HepG2 (cell line): ENCODE data around the gene LARP1. TPM values are rescaled to one million over a fixed set of nuclear protein-coding genes. Genes with fewer than 3 reads are reported as not detected.

Source experiments
- CBX2 ChIP-seq, 2 experiments: fragments of 200-600 bp in 1 of 2; sonication (generic); formaldehyde crosslinking in 1 of 2; IDR thresholded peaks; 2 replicates each; pipeline versions ENCODE4 v1.7.0 to v1.8.1; 2018 to 2022; ENCODE audit warnings: low read depth in 2 of 2, low read length in 1 of 2, mild to moderate bottlenecking in 1 of 2, missing genetic modification reagents in 1 of 2
- CREBL2 ChIP-seq: sonication (generic); formaldehyde crosslinking; IDR thresholded peaks from 2 replicates; pipeline ENCODE4 v1.8.1; 2023; ENCODE audit warnings: missing genetic modification reagents, mild to moderate bottlenecking, borderline replicate concordance
- DNMT1 ChIP-seq: sonication (generic); formaldehyde crosslinking; IDR thresholded peaks from 2 replicates; pipeline ENCODE4 v1.5.1; 2020; ENCODE audit warnings: mild to moderate bottlenecking, missing genetic modification reagents
- HHEX ChIP-seq: IDR thresholded peaks from 2 replicates; pipeline ENCODE4 v1.6.1; 2016; ENCODE audit warnings: control low read depth
- HOXA9 ChIP-seq: sonication (generic); formaldehyde crosslinking; IDR thresholded peaks from 2 replicates; pipeline ENCODE4 v1.8.1; 2022; ENCODE audit warnings: missing genetic modification reagents, mild to moderate bottlenecking, moderate library complexity, borderline replicate concordance
- IRX3 ChIP-seq: sonication (generic); formaldehyde crosslinking; IDR thresholded peaks from 2 replicates; pipeline ENCODE4 v1.8.1; 2023; ENCODE audit warnings: mild to moderate bottlenecking, low read depth, missing genetic modification reagents, borderline replicate concordance
- KAT7 ChIP-seq: IDR thresholded peaks from 2 replicates; pipeline ENCODE4 v1.6.1; 2018; ENCODE audit warnings: borderline replicate concordance, missing compliant biosample characterization
- KDM2A ChIP-seq: sonication (generic); formaldehyde crosslinking; IDR thresholded peaks from 2 replicates; pipeline ENCODE4 v1.4.0; 2020; ENCODE audit warnings: low read depth, missing genetic modification reagents, borderline replicate concordance
- MIXL1 ChIP-seq: IDR thresholded peaks from 2 replicates; pipeline ENCODE4 v1.6.1; 2016
- NAIF1 ChIP-seq: sonication (generic); formaldehyde crosslinking; IDR thresholded peaks from 2 replicates; pipeline ENCODE4 v1.5.0; 2020; ENCODE audit warnings: mild to moderate bottlenecking, missing genetic modification reagents, borderline replicate concordance
- NCOA2 ChIP-seq: sonication (generic); formaldehyde crosslinking; IDR thresholded peaks from 2 replicates; pipeline ENCODE4 v1.8.0; 2022; ENCODE audit warnings: inconsistent platforms
- RFX5 ChIP-seq: IDR thresholded peaks from 2 replicates; pipeline ENCODE4 v1.6.1; 2011; ENCODE audit warnings: low read depth, low read length, improper control_type of control experiment
- THAP8 ChIP-seq: sonication (generic); formaldehyde crosslinking; IDR thresholded peaks from 2 replicates; pipeline ENCODE4 v1.5.1; 2020; ENCODE audit warnings: missing genetic modification reagents, mild to moderate bottlenecking, borderline replicate concordance
- ZFP82 ChIP-seq: sonication (generic); formaldehyde crosslinking; IDR thresholded peaks from 2 replicates; pipeline ENCODE4 v1.5.1; 2020; ENCODE audit warnings: mild to moderate bottlenecking, missing genetic modification reagents, borderline replicate concordance
- ZNF280D ChIP-seq: sonication (generic); formaldehyde crosslinking; IDR thresholded peaks from 2 replicates; pipeline ENCODE4 v1.5.1; 2020; ENCODE audit warnings: mild to moderate bottlenecking, missing genetic modification reagents
- ZNF331 ChIP-seq: sonication (generic); formaldehyde crosslinking; IDR thresholded peaks from 2 replicates; pipeline ENCODE4 v1.4.0; 2020; ENCODE audit warnings: missing genetic modification reagents
- ZNF431 ChIP-seq: sonication (generic); formaldehyde crosslinking; IDR thresholded peaks from 2 replicates; pipeline ENCODE4 v1.9.0; 2022; ENCODE audit warnings: missing genetic modification reagents, low read depth, mild to moderate bottlenecking, borderline replicate concordance
- ZNF512B ChIP-seq: sonication (generic); formaldehyde crosslinking; IDR thresholded peaks from 2 replicates; pipeline ENCODE4 v1.5.1; 2020; ENCODE audit warnings: missing genetic modification reagents, mild to moderate bottlenecking, borderline replicate concordance
- ZNF563 ChIP-seq: sonication (generic); formaldehyde crosslinking; IDR thresholded peaks from 2 replicates; pipeline ENCODE4 v1.8.0; 2022; ENCODE audit warnings: mild to moderate bottlenecking, moderate library complexity, missing genetic modification reagents
- ZNF567 ChIP-seq: sonication (generic); formaldehyde crosslinking; IDR thresholded peaks from 2 replicates; pipeline ENCODE4 v1.8.1; 2023; ENCODE audit warnings: mild to moderate bottlenecking, missing genetic modification reagents, borderline replicate concordance
- ZSCAN30 ChIP-seq: sonication (generic); formaldehyde crosslinking; IDR thresholded peaks from 2 replicates; pipeline ENCODE4 v1.5.0; 2020; ENCODE audit warnings: mild to moderate bottlenecking, missing genetic modification reagents
- polyA plus RNA-seq, 8 experiments: library from polyadenylated mRNA; depleted of rRNA in 3 of 8; stranded (reverse) in 7 of 8; unstranded in 1 of 8; fragments of >200 nt; fragmentation: Illumina TruSeq in 4 of 8; extraction: Trizol in 4 of 8; gene quantifications; 2 replicates each; pipeline versions ENCODE4 v1.2.1 to v1.2.3, GENCODE V29; 2011 to 2016; ENCODE audit warnings: low read depth in 4 of 8, missing spikeins in 1 of 8, mixed read lengths in 1 of 8; ENCODE audit not compliant: insufficient read depth in 1 of 8
- total RNA-seq, 5 experiments: library from RNA; depleted of rRNA; stranded (reverse); fragments of >200 nt; fragmentation: Illumina TruSeq; extraction: Trizol; gene quantifications; 2 replicates each; pipeline ENCODE4 v1.2.3, GENCODE V29; 2016; ENCODE audit warnings: low read depth in 1 of 5

LARP1 gene
- total and polyA plus RNA-seq, 2 of the 13 experiments (the other 11 are each of a cell fraction or from before 2014, with no cell fraction given) = 45.2 to 61.4 TPM

GRCh38 chr5:154850255-154851062, 95.3 kb downstream of the LARP1 start, which contains the start of gene FAXDC2 (continued):
- TF ChIP-seq MIXL1 (CRISPR knock-in tag) (0 out of 2 replicates have a peak, but pooled peaks have one; percentile 46), ZNF563 (CRISPR knock-in tag) (no peak), NCOA2 (CRISPR knock-in tag) (no peak; the same call in 1 of the 2 replicates), ZNF431 (CRISPR knock-in tag) (no peak), ZNF280D (CRISPR knock-in tag) (no peak), IRX3 (CRISPR knock-in tag) (no peak), THAP8 (CRISPR knock-in tag) (no peak), KDM2A (CRISPR knock-in tag) (peak; percentile 51; the same call in 1 of the 2 replicates), ZNF567 (0 out of 2 replicates have a peak, but pooled peaks have one; percentile 62), ZFP82 (no peak), DNMT1 (no peak), HHEX (CRISPR knock-in tag) (no peak), ZSCAN30 (CRISPR knock-in tag) (no peak), RFX5 (no peak), KAT7 (CRISPR knock-in tag) (no peak), HOXA9 (no peak), NAIF1 (CRISPR knock-in tag) (no peak), ZNF512B (no peak), CREBL2 (CRISPR knock-in tag) (no peak), CBX2 (IDR thresholded peaks at IDR 0.05; ENCODE audit: low read depth, low read length) (no peak), CBX2 (CRISPR knock-in tag; IDR thresholded peaks at IDR 0.05; ENCODE audit: low read depth) (no peak), ZNF331 (peak; percentile 69; the same call in 1 of the 2 replicates)
